Transverse colon (tissue), 4 donors: ENCODE data around the gene FRRS1. TPM values are rescaled to one million over a fixed set of nuclear protein-coding genes. Genes with fewer than 3 reads are reported as not detected.

Experiments used
- DNase-seq: peaks from one replicate; pipeline ENCODE4 v3.0.0-alpha.2; 2019
- H3K27ac ChIP-seq, 4 donors: fragments of 200-600 bp; sonication (generic); 2 replicates each; pipeline ENCODE4 v1.5.1; 2016 to 2018; ENCODE audit warnings: inconsistent platforms in 4 of 4
- H3K27me3 ChIP-seq: fragments of 200-600 bp; sonication (generic); 2 replicates; pipeline ENCODE4 v1.5.1; 2017; ENCODE audit warnings: inconsistent platforms
- H3K36me3 ChIP-seq, 4 donors: fragments of 200-600 bp; sonication (generic); 2 replicates each; pipeline ENCODE4 v1.5.1; 2017 to 2019; ENCODE audit warnings: inconsistent platforms in 4 of 4
- H3K4me1 ChIP-seq, 4 donors: fragments of 200-600 bp; sonication (generic); 2 replicates each; pipeline ENCODE4 v1.5.1; 2017 to 2020; ENCODE audit warnings: inconsistent platforms in 4 of 4
- H3K4me3 ChIP-seq, 4 donors: fragments of 200-600 bp; sonication (generic); 1 replicate in 1 of 4; 2 replicates in 3 of 4; pipeline versions ENCODE4 v1.5.1 to v1.6.1; 2017 to 2019; ENCODE audit warnings: inconsistent platforms in 4 of 4
- H3K9me3 ChIP-seq, 2 donors: fragments of 200-600 bp; sonication (generic); 2 replicates each; pipeline ENCODE4 v1.5.1; 2017 to 2019; ENCODE audit warnings: inconsistent platforms in 2 of 2
- EP300 ChIP-seq: sonication (generic); formaldehyde crosslinking; IDR thresholded peaks from one replicate; pipeline ENCODE4 v1.6.1; 2017; ENCODE audit warnings: antibody characterized with exemption, low read depth
- POLR2A ChIP-seq: fragments of 450-650 bp; IDR thresholded peaks from one replicate; pipeline ENCODE4 v1.6.1; 2016; ENCODE audit warnings: antibody characterized with exemption, mild to moderate bottlenecking, moderate library complexity
- POLR2AphosphoS5 ChIP-seq, 3 donors: sonication (generic); formaldehyde crosslinking; IDR thresholded peaks; one replicate each; pipeline ENCODE4 v1.6.1; 2016; ENCODE audit warnings: antibody characterized with exemption in 3 of 3
- WGBS, 2 donors: methylation state at CpG; one replicate each; pipeline ENCODE4 v1.1.5; 2018; ENCODE audit warnings: low coverage in 1 of 2; 5-methylcytosine and 5-hydroxymethylcytosine counted together
- in situ Hi-C, 4 donors: fragments of 200-750 bp; cut with MboI; loops; one replicate each; pipeline versions ENCODE4 v1.15.0 to v1.15.1; 2017; ENCODE audit warnings: low sequenced_read_pairs in 3 of 4, low pct_ligation_motif_present in 1 of 4, low pct_unique_long_range_greater_than_20kb in 1 of 4
- intact Hi-C: fragments of 100-400 bp; cut with DNase I; formaldehyde crosslinking; loops from one replicate; pipeline ENCODE4 v1.15.1; 2023; ENCODE audit warnings: low total_unique reads
- total RNA-seq, 4 donors: library from RNA; depleted of rRNA; stranded (reverse); fragments of >200 nt; gene quantifications; one replicate each; pipeline ENCODE4 v1.1.0, GENCODE V29; 2016
- TF ChIP-seq, protein P1 (sequence below), 5 experiments: fragments of 200-600 bp in 3 of 5; fragments of 450-650 bp in 2 of 5; sonication (generic) in 3 of 5; IDR thresholded peaks; 1 replicate in 2 of 5; 2 replicates in 3 of 5; pipeline ENCODE4 v1.5.1; 2016 to 2017; ENCODE audit warnings: antibody characterized with exemption in 5 of 5, inconsistent platforms in 3 of 5, mild to moderate bottlenecking in 2 of 5, moderate library complexity in 1 of 5

Gene FRRS1
- total RNA-seq, 4 donors from 2014 or later, result 3.0 to 32.4 (median 18.9) TPM

DNA sequence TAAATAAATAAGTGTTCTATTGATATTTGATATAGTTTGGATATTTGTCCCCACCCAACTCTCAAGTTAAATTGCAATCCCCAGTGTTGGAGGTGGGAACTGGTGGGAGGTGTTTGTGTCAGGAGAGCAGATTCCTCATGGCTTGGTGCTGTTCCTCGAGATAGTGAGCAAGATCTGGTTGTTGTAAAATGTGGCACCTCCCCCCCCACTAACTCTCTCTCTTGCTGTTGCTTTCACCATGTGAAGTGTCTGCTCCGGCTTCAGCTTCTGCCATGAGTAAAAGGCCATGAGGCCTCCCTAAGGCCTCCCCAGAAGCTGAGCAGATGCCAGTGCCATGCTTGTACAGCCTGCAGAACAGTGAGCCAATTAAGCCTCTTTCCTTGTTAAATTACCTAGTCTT, 20.8 kb downstream of the FRRS1 start:
- Histone ChIP-seq H3K4me3 (no peak overlapping the region), H3K27me3 (no peaks in the 10 kb centered on the region), H3K27ac (no peak overlapping the region), H3K9me3 (no peaks in the 10 kb centered on the region), H3K4me1 (peaks cover 0 to 7% (median 3%) of the 10 kb centered on the region in 4 donors), H3K36me3 (peaks cover 0 to 12% (median 4%) of the 10 kb centered on the region in 4 donors)
- in situ Hi-C loops, result no loop called here
- 85% methylated on average over 2 of the region's 2 CpGs; no CpG with 5 or more reads in 1 of the 2 donors for WGBS, 2 donors
- TF ChIP-seq EP300 (no peak), POLR2A (no peak), POLR2AphosphoS5 (IDR thresholded peaks at IDR 0.05) (no peak)
- TF ChIP-seq, protein P1, sequence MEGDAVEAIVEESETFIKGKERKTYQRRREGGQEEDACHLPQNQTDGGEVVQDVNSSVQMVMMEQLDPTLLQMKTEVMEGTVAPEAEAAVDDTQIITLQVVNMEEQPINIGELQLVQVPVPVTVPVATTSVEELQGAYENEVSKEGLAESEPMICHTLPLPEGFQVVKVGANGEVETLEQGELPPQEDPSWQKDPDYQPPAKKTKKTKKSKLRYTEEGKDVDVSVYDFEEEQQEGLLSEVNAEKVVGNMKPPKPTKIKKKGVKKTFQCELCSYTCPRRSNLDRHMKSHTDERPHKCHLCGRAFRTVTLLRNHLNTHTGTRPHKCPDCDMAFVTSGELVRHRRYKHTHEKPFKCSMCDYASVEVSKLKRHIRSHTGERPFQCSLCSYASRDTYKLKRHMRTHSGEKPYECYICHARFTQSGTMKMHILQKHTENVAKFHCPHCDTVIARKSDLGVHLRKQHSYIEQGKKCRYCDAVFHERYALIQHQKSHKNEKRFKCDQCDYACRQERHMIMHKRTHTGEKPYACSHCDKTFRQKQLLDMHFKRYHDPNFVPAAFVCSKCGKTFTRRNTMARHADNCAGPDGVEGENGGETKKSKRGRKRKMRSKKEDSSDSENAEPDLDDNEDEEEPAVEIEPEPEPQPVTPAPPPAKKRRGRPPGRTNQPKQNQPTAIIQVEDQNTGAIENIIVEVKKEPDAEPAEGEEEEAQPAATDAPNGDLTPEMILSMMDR (IDR thresholded peaks at IDR 0.05), result no peak
- intact Hi-C loops, result no loop called here
- no peak for DNase-seq

DNA sequence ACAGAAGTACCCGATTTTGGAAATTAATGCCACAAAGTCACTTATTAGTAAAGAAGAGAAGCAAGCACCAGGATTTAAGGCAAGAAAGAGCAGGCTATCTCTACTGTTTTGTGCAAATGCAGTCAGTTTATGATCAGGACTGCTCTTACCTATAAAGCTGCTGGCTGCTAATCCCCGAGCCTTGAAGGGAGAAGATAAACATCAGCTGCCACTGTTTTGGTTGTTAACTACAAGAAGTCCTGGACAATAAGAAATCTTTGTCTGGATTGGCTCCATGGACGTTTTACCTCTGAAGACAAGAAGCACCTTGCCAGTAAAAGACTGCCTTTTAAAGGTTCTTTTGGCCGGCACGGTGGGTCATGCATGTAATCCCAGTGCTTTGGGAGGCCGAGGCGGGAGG, 21.4 kb downstream of the FRRS1 start:
- in situ Hi-C loops (no loop called here), intact Hi-C loops (no loop called here)
- H3K27ac ChIP-seq, result no peak overlapping the region
- H3K4me1 ChIP-seq, result peaks cover 0 to 12% (median 3%) of the 10 kb centered on the region in 4 donors
- no peaks in the 10 kb centered on the region for H3K9me3 ChIP-seq
- no peak overlapping the region for H3K4me3 ChIP-seq
- TF ChIP-seq POLR2A, result no peak
- no peak for DNase-seq
- WGBS, 2 donors, result 78 to 81% methylated on average over 2 to 7 of the region's 7 CpGs
- no peaks in the 10 kb centered on the region for H3K27me3 ChIP-seq
- H3K36me3 ChIP-seq, result peaks cover 0 to 12% (median 4%) of the 10 kb centered on the region in 4 donors

DNA sequence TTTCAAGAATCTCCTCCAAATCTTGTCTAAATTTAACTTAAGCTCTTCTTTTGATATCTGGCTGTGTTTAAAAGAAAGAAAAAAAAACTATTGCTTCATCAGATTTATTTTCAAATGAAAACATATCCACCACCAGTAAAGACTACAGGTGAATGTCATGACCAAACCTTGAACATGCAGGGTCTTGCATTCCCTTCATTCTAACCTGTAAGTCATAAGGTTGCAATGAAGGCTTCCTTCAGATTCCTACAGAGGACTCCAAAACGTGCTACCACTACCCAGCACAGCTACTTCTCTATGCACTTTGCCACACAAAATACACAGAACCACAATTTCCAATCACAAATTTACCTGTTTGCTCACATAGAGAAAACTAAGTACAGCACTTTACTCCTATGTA, 26.3 kb downstream of the FRRS1 start:
- no peaks in the 10 kb centered on the region for H3K9me3 ChIP-seq
- no peaks in the 10 kb centered on the region for H3K27me3 ChIP-seq
- H3K27ac ChIP-seq, result peak overlapping the region; percentile 45 to 58 (median 54)
- TF ChIP-seq, protein P1 (IDR thresholded peaks at IDR 0.05), result no peak
- no peak for TF ChIP-seq POLR2AphosphoS5 (IDR thresholded peaks at IDR 0.05)
- TF ChIP-seq POLR2A, result no peak
- no peak for TF ChIP-seq EP300
- H3K36me3 ChIP-seq, result peaks cover 0 to 9% (median 2%) of the 10 kb centered on the region in 4 donors
- in situ Hi-C loops, result no loop called here
- H3K4me1 ChIP-seq, result peaks cover 3 to 28% (median 17%) of the 10 kb centered on the region in 4 donors
- no peak for DNase-seq
- 33% methylated on average over 1 of the region's 1 CpG; no CpG with 5 or more reads in 1 of the 2 donors for WGBS, 2 donors
- intact Hi-C loops, result no loop called here
- H3K4me3 ChIP-seq, result no peak overlapping the region

DNA sequence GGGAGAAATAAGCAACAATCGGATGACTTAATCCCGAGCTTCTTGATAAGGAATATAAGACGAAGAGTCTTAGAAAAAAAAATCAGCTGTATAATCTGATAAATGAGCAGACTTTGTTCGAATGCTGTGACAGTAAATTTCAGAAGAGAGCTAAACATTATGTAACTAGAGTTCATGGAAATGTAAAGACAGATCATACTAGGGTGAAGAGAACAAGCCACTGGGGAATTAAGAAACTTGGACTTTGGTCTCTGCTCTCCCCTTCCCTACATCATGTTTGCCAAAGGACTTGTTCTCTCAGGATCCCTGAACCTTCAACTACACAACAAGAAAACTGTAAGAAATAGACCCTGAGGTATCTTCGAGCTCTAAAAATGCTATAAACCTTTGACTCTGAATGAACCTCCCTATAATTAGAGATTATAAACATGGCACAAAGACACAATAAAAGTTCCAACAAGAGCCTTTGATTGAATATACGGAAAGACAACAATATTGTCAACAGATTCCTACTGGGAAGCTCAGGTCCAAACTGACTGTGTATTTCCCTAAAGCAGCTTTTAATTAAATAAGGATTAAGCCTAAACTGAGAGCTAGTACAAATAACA, 27.5 kb downstream of the FRRS1 start:
- WGBS, 2 donors, result 51 to 54% methylated on average over 6 of the region's 6 CpGs
- no peaks in the 10 kb centered on the region for H3K9me3 ChIP-seq
- DNase-seq, result no peak
- peak overlapping the region; percentile 45 to 58 (median 54) for H3K27ac ChIP-seq
- in situ Hi-C loops, result no loop called here
- intact Hi-C loops, result no loop called here
- no peaks in the 10 kb centered on the region for H3K27me3 ChIP-seq
- no peak overlapping the region for H3K4me3 ChIP-seq
- TF ChIP-seq POLR2AphosphoS5 (IDR thresholded peaks at IDR 0.05), result peak in 1 of 3 donors; percentile 31
- no peak for TF ChIP-seq EP300
- H3K4me1 ChIP-seq, result peaks cover 3 to 28% (median 17%) of the 10 kb centered on the region in 4 donors
- peaks cover 0 to 9% (median 0%) of the 10 kb centered on the region in 4 donors for H3K36me3 ChIP-seq

DNA sequence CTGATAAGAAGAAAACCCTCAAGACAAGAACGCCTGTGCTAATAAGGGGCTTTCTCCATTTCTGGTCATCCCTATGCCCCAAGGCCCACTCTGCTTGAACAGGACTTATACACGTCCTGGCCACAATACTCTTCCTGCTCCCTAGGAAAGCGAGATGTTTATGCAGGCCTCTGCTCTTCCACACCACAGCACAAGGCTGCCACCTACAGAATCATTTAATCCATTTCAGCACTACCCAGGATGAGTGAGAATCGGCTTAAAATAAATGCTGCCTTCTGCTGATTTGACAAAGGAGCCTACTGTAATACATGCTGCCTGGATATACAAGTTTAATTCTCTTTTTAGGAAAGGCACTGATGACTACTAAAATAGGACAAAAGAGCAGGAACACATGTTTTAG, 29.4 kb downstream of the FRRS1 start:
- H3K36me3 ChIP-seq, result peaks cover 0 to 5% (median 0%) of the 10 kb centered on the region in 4 donors
- no peaks in the 10 kb centered on the region for H3K9me3 ChIP-seq
- TF ChIP-seq, protein P1 (IDR thresholded peaks at IDR 0.05), result peak; percentile 24 to 53 (median 40)
- no peak for TF ChIP-seq POLR2A
- peak overlapping the region in 2 of 4 donors; percentile 15 to 44 for H3K27ac ChIP-seq
- H3K27me3 ChIP-seq, result no peaks in the 10 kb centered on the region
- peak; percentile 26 for DNase-seq
- no peak overlapping the region for H3K4me3 ChIP-seq
- H3K4me1 ChIP-seq, result peaks cover 3 to 28% (median 17%) of the 10 kb centered on the region in 4 donors
- intact Hi-C loops (no loop called here), in situ Hi-C loops (no loop called here)
- 26 to 34% methylated on average over 2 to 4 of the region's 4 CpGs for WGBS, 2 donors
